Measurements from ENCODE around the gene PRKD3.

PRKD3 gene

DNA sequence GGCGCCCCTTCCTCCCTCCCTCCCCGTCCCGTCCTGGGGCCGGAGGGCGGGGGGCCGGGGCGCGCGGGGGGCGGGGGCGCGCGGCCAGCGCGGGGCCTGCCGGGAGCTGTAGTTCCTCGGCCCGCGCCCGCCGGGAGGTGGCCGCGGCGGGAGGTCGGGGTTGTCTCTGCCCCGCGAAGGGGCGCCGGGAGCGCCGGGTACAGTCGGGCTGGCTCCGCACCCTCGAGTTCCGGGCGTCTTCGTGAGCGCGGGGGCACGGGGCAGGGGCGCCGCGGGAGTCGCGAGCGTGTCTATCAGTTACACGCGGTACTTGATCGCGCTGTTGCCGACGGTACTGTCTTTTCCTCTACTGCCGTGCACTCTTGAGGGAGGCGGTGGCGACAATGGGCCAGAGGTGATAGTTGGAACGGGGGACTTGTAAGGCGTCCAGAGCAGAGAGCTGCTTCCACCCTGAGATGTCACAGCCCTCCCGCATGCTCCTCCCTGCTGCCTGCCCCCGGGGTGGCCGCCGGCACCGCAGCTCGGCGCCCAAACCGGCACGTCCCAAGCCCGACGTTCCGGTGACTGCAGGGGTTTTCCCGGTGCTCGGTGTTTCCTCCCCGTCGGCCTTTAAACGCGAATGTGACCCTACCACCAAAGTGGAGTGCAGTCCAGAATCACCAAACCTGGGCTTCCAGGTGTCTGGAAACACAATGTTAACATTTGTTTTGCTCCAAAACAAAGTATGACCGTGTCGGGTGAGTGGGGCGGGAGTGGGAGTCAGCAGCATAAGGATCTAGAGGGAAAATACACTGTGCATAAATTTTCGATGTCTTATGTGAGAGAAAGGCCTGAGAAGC lies at the start of gene PRKD3:
TSS of gene PRKD3 (minus strand) at position 48 of the 839 bp plus-strand sequence. CDS start 8,309 bp downstream, outside the sequence.
- peak; percentile 35 to 66 for DNase-seq

DNA sequence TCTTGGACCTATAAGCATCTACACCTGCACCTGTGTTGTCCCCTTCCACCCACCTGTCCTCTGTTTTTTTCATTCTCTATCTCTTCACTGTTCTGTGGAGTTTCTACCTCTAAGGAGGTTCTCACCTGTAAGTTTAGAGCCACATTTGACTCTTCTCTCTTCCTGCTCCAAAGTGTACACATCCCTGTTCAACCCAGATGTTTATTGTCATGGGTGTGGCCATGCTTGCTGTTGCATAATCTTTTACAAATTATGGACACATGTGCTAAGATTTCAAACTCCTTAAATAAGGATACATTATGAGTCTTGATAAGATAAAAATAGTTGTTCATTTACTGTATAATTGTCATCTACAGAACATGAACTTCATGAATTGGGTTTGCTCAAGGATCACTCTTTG lies 47.4 kb upstream of the PRKD3 start:
- DNase-seq: no peak

DNA sequence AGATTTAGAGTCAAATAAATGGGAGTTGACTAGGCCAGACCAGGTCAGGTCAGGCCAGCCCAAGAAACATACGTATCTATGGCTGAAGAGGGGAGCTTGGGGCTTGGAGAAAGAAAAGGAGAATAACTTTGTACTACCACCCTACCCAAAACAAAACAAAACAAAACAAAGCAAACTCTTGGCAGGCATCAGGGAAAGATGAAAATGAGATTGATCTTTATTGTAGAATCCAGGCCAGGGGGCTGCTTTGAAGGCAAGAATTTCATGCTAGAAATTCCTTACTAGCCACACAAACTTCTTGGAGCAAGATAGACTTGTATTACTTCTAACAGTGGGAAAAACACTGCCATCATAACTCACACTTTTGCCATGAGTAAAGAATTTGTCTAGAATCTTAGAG lies 46.0 kb upstream of the PRKD3 start:
- DNase-seq: no peak

DNA sequence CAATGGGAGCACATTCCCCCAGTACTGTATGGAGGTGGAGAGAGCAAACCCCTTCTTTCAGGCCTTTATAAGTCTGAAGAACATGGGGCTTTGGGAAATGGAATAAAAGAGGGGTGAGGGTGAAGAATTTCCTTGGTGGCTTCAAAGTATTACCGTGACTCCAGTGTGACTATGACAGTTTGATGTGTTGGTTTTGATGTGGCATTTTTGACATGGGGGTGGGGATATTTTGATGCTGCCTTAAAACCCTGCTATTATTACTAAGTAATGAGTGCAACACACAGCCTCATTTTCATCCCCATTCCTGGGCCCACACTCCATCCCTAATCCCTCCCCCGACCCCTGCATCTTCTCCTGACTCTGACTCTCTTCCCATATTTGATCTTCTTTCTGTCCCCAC lies 43.4 kb upstream of the PRKD3 start:
- no peak for DNase-seq

DNA sequence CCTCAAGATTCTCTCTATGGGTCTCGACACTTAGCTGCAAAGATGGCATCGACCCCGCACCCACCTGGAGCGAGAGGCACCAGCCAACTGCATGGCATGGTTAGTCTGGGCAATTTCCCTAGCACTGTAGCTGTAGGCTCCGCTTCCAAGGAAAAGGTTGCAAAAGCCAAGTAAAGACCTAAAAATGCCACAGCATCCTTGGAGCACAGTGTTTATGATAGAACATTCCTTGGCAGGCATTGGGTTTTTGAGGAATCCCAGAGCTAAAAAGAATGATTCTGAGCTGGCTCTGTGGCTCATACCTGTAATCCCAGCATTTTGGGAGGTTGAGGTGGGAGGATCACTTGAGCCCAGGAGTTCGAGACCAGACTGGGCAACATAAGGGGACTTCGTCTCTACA lies 42.7 kb upstream of the PRKD3 start:
- no peak for DNase-seq

DNA sequence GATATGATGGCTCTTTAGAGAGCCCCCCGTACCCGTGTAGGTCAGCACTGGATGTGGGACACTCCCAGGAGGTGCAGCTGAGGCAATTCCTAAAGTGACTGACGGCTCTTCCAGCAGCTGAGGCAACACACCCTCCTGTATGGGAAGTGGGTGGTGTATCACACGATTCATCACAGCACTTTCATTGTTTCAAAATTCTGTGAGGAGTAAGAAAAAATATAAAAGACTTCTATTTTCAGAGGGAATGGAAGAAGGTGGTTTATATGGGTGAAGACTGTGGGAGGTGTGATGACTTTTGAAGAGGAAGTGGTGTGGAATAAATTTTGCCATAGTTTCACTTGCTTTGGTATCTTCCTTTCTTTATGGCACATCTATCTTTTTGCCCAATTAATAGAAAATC lies 42.1 kb upstream of the PRKD3 start:
- no peak for DNase-seq

DNA sequence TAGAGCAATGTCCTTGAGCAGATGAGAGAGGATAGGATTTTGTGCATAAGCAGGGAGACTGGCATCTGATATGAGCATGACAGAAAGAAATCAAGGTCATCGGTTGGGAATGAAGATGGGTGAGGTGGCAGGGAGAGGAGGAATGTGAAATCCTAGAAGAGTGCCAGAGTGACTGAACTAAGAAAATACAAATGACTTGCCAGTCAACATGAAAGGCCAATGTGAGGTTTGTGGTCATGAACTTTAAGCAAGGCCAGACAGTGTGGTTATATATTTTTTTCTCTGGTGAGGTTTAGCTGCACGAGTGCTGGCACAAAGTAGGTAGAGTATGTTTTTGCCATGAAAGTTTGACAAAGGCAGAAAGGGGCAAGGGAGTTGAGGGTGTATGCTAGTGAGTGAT lies 41.0 kb upstream of the PRKD3 start:
- no peak for DNase-seq

DNA sequence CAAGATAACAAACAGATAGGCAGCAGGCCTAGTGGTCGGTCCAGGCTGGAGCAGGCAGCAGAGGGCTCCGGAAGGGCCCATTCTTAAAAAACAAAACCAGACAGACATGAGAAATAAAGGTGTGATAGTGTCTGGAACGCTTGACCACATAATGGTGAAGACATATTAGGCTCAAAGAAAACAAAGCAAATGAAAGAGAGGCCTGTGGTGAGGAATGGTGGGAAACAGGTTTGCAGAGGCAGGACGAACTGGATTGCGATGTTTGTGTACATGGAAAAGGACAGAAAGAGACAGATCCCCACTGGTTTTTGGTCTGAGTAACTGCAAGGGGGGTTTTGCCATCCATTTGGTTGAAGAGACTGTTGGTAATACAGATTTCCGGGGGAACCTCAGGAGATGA lies 39.7 kb upstream of the PRKD3 start:
- no peak for DNase-seq

DNA sequence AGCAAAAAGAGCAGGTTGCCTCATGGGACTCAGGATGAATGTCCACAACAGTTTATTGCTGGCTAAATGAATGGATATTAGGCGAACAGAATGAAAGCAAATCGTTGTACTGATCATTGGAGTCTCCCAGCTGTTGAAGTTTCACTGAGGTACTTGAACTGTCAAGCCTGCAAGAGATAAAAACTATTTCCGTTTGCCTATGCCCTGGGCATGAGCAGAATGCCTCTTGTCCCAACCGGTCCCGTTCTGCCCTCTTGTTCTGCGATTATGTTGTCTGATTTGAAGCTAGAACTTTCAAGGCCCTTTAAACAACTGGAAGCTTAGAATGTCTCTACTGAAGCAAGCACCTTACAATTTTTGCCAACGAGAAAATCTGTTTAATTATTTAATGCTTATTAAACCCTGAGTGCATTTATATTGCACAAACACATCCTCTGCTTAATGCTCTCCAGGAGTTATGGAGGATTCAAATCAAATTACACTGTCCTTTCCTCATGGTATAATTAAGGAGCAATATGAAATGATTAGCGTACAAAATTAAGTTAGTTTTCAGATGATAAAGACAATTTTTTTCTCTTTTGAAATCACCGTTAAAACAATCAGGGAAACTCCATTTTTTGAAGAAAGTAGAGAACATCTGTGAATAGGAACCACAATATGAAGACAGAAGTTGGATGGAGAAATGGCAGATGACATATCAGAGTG lies 37.5 kb upstream of the PRKD3 start:
- DNase-seq: peak in 1 of 2 experiments; percentile 28

DNA sequence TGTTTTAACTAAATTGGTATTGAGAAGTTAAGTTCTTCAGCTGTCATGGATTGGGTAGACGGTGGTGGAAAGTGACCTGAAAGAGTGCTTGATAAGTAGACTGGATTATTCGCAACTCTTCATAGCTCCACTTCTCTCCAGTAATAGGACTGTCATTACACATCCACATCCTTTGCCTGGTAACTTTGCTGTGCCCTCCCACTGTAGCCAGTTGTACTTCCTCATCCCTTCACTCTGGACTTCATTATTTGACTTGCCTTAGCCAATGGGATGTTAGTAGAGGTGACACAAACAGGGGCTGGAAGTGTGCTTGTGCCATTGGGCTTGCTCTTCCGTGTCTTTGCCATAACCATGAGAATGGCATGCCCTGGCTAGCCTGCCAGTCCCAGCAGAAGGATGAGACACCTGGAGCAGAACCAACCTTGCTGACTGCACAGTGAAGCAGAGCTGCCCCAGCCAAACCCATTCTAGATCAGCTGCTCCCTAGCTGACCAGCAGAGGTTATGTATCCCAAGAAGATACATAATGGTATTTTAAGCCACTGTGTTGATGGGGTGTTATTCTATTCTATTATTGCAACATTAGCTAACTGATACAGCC lies 36.7 kb upstream of the PRKD3 start:
- no peak for DNase-seq

DNA sequence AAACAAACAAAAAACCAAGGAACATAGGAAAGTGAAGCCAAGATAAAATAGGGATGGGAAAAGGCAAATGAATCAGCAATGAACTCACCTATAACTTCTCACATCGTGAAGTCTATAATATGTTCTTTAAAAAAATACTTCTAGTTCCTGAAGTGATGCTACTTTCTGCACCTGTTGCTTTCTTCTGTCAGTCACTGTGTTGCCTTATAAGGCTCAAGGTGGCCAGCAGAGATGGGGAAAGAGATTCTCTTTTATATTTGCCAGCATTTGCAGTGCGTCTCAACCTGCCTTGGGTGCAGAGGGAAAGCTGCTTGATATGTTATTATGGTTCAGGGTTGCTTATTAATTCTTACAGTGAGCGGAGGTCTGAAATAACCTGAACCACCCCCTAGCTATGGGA lies 33.8 kb upstream of the PRKD3 start:
- no peak for DNase-seq

DNA sequence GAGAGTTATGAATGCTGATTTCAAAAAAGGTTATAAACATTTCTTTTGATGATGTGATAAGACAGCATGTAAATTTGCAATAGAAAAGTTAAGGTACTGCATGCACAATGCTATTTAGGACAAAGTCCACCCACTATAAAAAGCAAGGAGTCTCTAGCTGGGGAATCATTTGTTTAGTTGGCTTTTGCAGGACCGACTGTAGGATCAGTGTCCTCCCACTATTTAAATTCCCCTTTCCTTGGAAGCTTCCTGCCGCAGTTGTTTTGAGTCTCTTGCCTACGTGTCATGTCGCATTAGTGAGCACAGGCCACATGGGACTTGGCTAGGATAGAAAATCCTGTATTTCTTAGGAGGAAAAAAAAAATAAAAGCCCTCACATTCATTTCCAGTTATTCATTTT lies 32.9 kb upstream of the PRKD3 start:
- DNase-seq: no peak

DNA sequence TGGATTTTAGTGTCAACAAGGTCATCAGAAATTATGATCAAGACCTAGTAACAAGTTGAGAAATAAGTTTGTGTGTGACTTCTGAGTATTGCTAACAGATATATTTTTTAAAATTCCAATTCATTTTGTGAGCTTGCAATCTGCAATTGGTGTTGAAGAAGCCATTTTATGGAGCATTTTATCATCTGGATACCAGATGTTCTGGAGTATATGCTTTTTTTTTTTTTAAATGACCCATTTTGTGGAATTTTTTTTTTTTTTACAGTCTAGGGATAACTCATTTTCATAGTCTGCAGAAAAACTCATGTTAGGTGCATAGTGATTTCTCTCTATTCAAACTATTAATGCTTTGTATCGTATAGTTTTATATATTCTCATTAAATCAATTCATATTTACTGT lies 32.4 kb upstream of the PRKD3 start:
- no peak for DNase-seq

DNA sequence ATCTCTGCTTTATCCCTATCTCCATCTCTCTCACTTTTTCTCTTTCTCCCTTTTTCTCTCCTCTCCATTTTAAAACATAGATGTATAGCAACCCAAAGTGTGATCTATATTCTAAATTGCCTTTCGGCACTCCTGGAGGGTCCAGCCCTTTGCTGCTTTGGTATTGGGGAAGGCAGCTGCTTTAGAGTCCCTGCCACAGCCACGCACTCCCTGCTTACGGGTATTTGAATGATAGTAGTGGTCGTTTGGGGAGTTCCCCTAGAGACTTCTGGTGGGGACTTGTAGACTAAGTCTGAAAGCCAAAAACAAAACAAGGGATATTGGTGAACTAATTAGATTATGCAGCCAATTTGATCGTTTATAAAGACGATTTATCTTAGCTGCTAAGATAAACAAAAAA lies 31.7 kb upstream of the PRKD3 start:
- DNase-seq: no peak

DNA sequence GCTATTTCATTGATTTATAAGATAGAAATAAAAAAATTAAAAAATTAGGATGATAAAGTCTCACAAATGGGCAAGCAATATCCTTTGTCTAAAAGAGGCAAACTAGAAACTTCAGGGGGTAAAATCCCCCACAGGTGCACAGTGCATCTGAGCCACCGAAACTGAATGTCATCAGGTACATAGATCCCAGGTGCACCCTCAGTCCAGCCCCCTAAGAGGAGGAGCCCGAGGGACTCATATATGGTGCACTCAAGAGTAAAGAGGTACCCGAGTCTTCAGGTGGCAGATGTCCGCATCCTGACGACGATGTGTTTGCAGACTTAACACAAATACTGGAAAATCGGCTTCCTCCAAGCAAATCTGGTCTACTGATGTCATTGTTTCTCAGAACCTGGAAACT lies 31.1 kb upstream of the PRKD3 start:
- no peak for DNase-seq

DNA sequence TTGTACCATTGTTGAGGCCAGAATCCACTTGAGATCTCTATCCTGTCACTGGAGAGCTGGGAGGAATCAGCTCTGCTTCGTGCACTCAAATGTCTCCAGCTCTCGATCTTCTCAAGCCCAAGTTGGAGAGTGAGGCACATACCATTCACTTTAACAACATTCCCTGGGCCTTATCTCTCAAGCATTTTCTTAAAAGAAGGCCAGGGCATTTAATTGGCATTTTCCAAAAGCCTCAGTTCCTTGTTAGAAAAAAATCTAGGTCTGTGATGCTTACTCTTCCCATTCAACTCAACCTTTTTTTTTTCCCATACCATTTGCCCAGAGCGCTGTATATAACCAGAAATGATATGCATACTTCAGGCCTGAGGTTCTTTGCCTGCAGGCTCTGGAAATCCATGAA lies 29.9 kb upstream of the PRKD3 start:
- DNase-seq: no peak

DNA sequence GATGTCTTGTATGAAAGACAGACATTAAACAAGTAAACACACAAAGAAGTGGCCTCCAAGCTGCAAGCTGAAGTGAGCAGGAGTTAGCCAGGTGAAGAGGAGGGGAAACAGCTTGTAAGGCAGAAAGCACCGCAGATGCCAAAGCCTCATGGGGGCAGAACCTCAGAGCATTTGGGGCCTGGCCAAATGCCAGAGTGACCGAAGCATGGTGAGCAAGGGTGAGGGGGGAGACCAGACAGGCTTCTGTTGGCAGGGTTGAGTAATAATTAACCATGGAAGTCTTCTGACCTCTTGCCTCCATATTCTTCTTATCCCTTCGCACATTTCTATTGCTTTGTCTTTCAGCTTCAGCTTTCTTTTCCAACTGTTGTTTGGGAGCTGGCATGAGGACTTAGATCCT lies 25.4 kb upstream of the PRKD3 start:
- DNase-seq: peak; percentile 75 to 88

DNA sequence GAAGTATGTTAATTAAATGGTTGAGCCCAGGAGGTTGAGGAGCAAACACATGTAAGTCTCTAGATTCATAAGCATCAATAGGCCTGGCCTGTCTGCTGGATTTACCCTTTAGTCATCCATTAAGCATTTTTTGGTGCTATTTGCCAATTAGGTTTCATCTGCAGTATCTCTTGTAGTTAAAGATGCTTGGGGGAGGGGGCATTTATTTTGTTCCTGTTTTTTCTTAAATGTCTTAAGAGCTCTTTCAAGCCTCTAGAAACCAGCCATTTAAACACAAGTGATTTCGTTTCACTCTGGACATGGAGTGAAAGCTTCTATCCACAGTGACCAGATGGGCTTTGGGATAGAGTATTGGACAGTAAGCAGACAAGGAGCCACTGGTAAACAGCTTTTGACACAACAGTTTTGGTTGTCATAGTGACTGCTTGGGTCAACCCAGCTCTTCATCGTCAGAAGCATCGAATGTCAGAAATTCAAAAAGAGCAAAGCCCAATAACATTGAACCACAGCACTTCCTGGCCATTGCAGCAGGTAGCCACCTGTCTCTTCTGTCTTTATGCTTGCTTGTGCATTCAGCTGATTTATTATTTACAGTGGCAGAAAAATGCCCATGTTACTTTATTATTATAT lies 24.7 kb upstream of the PRKD3 start:
- DNase-seq: peak; percentile 18 to 49

DNA sequence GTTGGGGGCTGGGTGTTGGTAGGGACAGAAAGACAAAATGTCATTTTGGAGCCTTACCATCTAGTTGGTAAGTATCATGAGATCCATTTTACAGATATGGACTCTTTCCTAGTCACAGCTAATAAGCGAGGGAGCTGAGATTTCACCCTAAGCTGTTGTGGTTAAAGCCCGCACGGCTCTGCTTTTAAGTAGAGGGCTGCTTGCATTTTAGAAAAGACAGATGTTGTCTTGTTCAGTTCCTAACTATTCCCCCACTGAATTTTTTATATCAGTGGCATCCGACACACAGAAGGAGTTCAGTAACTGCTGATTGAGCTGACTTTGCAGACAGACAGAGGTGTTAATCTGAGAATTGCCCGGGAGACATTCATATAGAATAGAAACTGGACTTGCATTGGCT lies 23.5 kb upstream of the PRKD3 start:
- no peak for DNase-seq

DNA sequence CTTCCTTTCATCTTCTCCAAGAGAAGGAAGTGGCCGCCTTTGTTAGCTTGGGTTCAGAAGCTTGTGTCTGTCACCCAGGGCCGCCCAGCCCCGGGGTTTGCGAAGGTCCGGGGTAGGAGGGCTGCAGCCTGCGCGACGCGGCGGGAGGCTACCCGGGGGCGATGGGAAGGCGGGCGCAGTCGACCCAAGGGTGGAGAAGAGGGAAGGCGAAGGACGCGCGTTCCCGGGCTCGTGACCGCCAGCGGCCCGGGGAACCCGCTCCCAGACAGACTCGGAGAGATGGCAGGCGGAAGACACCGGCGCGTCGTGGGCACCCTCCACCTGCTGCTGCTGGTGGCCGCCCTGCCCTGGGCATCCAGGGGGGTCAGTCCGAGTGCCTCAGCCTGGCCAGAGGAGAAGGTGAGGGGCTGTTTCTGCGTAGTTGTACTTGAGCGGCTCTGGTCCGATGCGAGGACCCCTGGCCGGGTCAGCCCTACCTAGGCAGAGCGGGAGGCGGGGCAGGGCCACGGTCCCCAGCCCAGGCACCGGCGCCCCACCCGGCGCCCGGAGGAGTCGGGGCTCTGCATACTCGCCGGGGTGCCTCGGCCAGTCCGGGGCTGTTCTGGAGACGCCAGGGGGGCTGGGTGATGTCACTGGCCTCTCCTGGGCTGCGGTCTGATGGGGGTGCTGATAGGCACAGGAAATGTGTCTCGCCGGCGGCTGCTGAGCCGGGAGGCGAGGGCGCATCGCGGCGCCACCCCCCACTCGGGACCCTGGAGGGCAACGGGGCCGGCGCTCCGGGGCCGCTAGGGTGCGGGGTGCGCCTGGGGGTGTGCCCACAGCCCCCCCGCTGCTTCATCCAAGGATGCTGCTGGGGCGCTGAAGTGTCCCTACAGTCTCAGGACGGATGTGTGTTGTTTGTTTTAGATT lies 20.1 kb upstream of the PRKD3 start, which contains the start of gene QPCT:
TSS of gene QPCT (plus strand) at position 178 of the 909 bp plus-strand sequence. CDS start at position 280, 102 bp downstream.
- DNase-seq: peak; percentile 12 to 35

DNA sequence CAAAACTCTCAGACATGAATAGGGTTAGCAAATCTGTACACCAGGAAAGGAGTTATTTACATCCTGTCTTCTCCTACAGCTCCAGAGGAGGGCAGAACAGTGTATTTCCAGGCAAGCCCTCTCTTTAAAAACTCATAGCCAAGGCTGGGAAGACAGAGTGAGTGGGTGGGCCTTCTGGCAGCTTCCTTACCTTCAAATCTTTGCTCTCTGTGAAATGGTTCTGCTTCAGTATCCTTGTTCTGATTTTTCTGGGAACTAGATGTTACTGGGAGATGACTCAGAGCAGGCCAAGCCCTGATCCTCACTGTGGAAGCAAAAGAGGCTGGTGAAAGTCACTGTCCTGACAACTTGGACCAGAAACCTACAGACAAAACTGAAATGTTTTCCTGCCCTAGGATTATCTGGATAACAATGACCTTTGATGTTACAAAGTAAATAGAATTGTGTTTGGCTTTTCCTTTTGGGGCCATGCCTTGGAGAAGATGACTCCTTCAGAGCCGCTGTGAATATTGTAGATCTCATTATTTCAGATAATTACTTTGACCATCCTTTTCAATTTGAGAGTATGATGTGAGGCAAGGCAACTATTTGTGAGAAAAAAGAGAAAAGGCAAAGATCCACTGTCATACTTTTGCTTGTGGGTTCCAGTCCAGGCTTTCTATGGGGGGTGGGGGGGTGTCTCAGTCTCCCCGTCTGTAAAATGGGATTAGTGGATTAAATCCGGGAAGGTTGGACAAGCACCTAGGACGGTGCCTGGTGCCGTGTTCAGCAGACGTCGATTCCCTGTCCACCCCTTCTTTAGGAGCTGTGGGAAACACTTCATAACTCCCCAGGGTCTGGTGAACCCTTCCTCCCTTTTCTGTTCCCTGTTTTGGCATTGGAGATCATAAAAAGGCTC lies 19.2 kb upstream of the PRKD3 start:
- peak in 1 of 2 experiments; percentile 29 for DNase-seq
